Endometrium (tissue), 2 donors: Measurements from ENCODE around the gene GLCCI1.

Experiments
- FAIRE-seq: peaks from 2 replicates; lab custom pipeline; 2012; peaks lifted over from hg19 to GRCh38; lab: Jason Lieb, UNC
- donor health status: control.
- donor health status: control.

The GLCCI1 gene

GRCh38 chr7:8103282-8103681 lies 134.7 kb downstream of the GLCCI1 start:
- no peak for FAIRE-seq

- no peak for FAIRE-seq
Measured at GRCh38 chr7:8105449-8106095, 137.0 kb downstream of the GLCCI1 start.

DNA sequence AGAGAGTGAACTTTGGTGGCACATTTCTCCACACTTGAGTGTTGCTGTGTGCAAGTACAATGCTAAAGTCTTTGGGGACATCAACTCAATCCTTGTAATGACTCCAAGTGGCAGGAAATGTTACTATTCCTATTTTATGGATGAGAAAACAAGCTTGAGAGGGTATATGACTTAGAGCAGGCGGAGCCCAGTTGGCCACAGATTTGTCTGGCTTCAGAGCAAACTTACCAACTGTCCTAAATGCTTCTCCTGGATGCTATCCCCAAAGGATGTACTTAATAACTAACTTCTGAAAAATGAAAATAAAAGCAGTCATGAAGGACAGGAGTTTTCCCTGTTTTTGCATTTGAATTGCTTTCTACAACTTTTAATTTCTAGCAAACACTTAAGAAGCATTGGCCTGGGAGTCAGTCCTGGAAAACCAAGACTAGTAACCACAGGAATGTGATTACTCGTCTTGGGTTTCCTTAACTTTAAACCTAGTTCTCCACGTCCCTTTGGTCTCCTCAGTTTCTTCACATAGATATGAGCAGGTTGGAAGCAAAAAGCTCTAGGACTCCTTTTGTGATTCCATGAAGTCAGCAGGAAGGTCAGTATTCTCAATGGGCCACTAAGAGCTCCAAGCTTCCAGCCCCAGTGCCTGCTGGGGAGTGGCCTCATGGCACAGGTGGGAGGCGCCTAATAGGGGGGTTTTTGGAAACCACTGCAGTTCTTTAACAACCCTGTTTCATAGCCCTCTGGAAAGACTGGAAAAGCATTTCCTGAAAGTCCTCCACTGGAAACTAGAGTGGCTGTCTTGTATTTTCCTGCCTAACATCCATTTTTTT lies 140.8 kb downstream of the GLCCI1 start:
- FAIRE-seq: no peak

DNA sequence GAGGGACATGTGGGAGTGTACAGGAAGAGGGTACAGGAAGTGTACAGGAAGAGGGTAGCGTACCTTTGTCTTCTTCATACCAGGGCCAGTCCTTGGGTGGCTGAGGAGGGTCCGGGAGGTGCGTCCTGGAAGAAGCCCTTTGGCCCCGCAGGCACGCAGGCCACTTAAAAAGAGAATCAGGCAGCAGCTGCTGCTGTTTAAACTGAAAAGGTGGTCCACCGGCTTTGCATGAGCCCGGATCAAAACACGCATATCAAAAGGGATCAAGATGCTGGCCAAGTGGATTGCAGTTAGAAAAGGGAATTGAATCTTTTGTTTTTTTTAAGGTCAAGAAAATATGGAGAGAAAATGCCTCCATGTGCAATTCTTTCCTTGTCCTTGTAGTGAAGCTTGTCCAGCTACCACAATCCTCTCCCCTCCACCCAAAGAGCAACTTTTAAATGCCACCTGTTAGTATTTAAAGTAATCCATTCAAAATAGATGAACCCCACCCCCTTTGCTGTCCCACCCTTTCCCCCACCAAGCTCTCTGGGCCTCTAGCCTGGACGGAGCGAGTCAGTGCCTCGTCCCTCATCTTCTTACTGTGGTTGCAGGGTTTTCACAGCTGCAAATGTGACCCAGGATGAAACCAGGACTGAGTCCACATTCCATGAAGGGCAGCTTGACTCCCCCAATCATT lies 142.8 kb downstream of the GLCCI1 start:
- no peak for FAIRE-seq

- no peak for FAIRE-seq
Measured at GRCh38 chr7:8112685-8113084, 144.1 kb downstream of the GLCCI1 start.

DNA sequence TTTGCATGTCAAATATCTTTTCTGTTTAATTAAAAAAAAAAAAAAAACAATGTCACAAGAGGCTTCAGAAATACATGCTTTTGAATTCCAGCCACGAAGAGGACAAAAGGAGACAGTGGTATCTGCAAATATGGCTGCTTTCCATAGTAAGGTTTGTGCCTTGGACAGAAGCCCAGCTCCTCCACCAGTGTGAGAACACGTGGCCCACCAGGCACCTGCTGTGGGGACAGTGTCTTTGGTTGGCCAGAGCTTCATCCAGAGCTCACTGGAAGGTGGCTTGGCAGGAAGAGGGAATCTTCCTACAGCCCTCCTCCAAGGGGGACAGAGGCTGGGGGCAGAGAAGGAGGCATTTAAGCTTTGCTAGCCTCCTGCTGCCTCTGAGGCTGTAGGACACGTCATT lies 144.6 kb downstream of the GLCCI1 start:
- FAIRE-seq: no peak

DNA sequence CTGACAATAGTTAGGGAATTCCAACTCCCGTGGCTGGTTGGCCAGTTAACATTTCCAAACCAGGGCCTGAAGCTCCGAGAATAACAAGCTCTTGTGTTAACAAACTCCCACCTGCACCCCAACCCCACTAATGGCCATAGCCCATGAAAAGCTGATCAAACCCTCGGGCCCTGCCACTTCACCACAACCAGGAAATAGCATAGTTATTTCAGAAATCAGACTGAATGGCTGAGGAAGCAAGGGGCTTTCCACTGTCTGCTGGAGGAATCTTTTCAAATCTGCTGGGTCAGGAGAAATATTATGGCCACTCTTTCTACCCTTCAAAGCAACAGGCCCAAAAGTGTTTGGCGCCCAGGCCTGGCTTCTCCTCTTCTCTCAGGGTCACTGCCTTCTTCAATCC lies 145.6 kb downstream of the GLCCI1 start:
- no peak for FAIRE-seq

GRCh38 chr7:8115547-8116402 lies 147.2 kb downstream of the GLCCI1 start:
- no peak for FAIRE-seq

DNA sequence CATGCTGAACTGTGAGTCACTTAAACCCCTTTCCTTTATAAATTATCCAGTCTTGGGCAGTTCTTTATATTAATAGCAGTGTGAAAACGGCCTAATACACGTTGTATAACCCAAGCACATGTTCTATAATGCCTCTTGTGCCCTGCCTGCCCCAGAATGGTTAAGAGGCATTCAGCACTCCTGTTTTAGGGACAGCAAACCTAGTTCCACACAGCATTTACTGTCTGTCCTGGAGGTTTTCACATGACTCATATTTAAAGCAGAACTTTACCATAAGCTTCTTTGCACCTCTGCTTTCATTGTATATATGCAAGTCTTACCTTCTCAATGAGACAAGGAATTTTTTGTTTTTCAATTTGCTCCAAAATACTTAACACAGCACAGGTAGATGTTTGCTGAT lies 148.6 kb downstream of the GLCCI1 start:
- no peak for FAIRE-seq

GRCh38 chr7:8119262-8119661 lies 150.7 kb downstream of the GLCCI1 start:
- no peak for FAIRE-seq

- FAIRE-seq: no peak
Measured at GRCh38 chr7:8120390-8121058, 151.9 kb downstream of the GLCCI1 start.

DNA sequence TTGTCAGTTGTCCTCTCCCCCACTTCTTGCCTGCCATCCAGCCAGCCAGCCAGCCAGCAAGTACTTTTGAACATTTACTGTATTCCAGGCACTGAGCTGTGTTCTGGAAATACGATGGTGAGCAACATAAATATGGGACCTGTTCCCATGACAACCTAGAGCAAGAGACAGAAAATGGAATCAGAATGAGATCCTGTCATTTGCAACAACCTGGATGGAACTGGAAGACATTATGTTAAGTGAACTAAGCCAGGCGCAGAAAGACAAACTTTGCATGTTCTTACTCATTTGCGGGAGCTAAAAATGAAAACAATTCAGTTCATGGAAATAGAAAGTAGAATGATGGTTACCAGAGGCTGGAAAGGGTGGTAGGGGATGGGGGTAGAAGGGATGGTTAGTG lies 152.6 kb downstream of the GLCCI1 start:
- no peak for FAIRE-seq

DNA sequence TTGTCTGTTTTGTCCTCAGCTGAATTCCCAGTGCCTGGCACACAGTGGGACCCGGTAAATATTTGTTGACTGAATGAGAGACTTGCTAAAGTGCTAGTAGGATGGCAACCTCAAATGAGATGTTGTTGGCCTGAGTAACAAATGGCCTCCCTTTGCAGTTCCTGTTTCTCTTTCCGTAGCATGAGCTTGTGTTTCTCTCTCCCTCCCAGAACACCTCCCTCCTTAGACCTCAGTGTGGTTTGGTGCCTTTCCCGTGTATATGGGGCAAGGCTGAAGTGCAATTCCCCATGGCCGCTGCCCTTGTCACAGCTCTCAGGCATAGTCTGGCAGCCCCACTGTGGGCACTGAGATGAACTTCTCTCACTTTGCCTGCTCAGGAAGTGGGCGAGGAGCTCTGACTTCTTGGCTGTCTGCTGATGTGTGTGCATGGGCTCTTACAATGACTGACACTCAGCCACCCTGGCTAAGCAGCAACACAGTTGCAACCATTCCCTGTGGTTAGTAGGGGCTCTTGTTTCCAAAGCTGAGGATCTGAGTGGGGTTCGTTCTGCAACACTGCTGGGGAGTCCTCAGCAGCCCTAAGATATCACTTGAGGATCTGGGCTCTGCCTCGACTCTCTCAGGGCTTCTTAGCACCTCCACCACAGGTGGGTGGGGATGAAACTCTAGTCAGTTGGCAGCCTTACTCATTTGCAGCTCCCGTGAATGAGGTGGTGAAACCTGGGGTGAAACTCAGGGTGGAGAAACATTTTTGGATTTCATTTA lies 157.3 kb downstream of the GLCCI1 start:
- FAIRE-seq: no peak

GRCh38 chr7:8126601-8127167 lies 158.1 kb downstream of the GLCCI1 start:
- FAIRE-seq: no peak

DNA sequence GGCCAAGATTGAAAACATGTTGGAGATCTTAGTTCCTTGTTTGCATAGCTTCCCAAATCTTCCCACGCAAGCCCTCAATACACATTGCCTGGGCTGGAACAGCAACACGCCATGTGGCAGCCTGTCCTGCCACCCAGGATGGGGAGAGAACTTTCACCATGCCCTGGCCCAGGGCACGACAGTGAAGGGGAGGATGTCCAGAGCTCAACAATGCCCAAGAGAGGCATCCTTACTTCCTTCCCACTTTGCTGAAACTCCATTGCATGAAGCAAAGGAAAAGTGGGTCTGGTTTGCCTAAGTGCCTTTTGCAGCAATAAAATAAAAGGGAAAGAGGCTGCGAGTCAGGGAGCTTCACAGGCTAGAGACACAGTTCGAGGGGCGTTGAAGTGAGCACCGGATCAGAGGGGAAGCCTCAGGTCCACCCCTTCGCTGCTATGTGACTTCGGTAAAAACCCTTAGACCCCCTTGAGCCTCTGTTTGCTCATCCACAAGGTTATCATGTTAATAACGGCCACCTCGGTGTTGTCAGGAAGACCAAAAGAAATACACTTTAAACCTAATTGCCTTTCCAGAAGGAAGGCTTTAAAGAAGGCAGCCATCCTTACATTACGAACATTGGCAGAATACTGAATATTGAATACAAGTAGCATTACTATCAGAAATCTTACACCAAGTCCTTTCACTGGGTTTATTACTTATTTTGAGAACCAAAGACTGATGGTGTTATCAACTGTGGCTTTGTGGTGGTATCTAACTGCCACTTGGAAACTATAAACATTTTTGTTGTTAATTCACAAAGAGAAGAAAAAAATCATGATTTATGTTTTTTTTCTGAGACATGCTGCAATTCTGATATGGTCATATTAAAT lies 160.1 kb downstream of the GLCCI1 start:
- FAIRE-seq: no peak

DNA sequence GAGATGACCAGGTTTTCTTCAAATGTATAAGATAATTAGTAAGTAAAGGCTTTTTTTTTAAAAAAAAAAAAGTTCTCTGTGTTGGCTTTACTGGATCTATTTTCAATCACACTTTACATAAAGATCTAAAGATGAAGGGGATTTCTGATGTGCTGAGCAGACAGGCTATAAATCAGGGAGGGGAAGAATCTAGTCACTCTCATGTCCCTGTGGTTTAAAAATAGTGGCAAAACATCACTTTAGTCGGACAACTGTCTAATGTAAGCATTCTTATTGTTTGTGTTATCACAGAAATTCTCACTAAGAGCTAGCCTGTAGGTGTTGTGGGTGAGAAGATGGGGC lies 160.7 kb downstream of the GLCCI1 start:
- no peak for FAIRE-seq

GRCh38 chr7:8130663-8131062 lies 162.1 kb downstream of the GLCCI1 start:
- no peak for FAIRE-seq

GRCh38 chr7:8131694-8132605 lies 163.4 kb downstream of the GLCCI1 start:
- FAIRE-seq: no peak
